HUES48 (cell line): Measurements from ENCODE around the gene CEP68.
A peak's percentile ranks its signal among the peaks of the same experiment; 100 is the strongest.

Experiments
- H3K27ac ChIP-seq: one replicate; pipeline ENCODE4 v1.7.0; 2013; ENCODE audit warnings: low read depth, low read length, inconsistent platforms
- H3K27me3 ChIP-seq: 2 replicates; pipeline ENCODE4 v1.6.1; 2013; ENCODE audit warnings: mild to moderate bottlenecking, low read length; ENCODE audit not compliant: control insufficient read depth, insufficient read depth
- H3K36me3 ChIP-seq: 2 replicates; pipeline ENCODE4 v1.6.1; 2013; ENCODE audit warnings: low read length; ENCODE audit not compliant: control insufficient read depth, insufficient read depth
- H3K4me1 ChIP-seq: 2 replicates; pipeline ENCODE4 v1.6.1; 2013; ENCODE audit warnings: mild to moderate bottlenecking, low read length; ENCODE audit not compliant: control insufficient read depth, insufficient read depth
- H3K4me3 ChIP-seq: 2 replicates; pipeline ENCODE4 v1.5.1; 2013; ENCODE audit warnings: mild to moderate bottlenecking, low read depth, low read length
- H3K9ac ChIP-seq: 2 replicates; pipeline ENCODE4 v1.6.1; 2013; ENCODE audit warnings: mild to moderate bottlenecking, low read depth, low read length, moderate library complexity
- H3K9me3 ChIP-seq: 2 replicates; pipeline ENCODE4 v1.6.1; 2013; ENCODE audit warnings: low read length; ENCODE audit not compliant: control insufficient read depth, insufficient read depth

CEP68 gene

GRCh38 chr2:65072181-65072970, 16.2 kb downstream of the CEP68 start:
- H3K36me3 ChIP-seq = peaks cover 73% of the 10 kb centered on the region
- H3K27me3 ChIP-seq = no peaks in the 10 kb centered on the region
- H3K9me3 ChIP-seq = no peaks in the 10 kb centered on the region
- no peak overlapping the region for H3K27ac ChIP-seq
- no peak overlapping the region for H3K4me3 ChIP-seq
- peaks cover 11% of the 10 kb centered on the region for H3K4me1 ChIP-seq
- H3K9ac ChIP-seq = no peak overlapping the region

GRCh38 chr2:65073879-65074565, 17.8 kb downstream of the CEP68 start:
- Histone ChIP-seq H3K9ac (no peak overlapping the region), H3K4me1 (peaks cover 22% of the 10 kb centered on the region), H3K36me3 (peaks cover 84% of the 10 kb centered on the region), H3K27me3 (no peaks in the 10 kb centered on the region), H3K27ac (no peak overlapping the region), H3K9me3 (no peaks in the 10 kb centered on the region), H3K4me3 (no peak overlapping the region)

GRCh38 chr2:65075176-65075575, 19.0 kb downstream of the CEP68 start:
- H3K4me1 ChIP-seq = peaks cover 22% of the 10 kb centered on the region
- no peak overlapping the region for H3K4me3 ChIP-seq
- H3K27me3 ChIP-seq = no peaks in the 10 kb centered on the region
- H3K9me3 ChIP-seq = no peaks in the 10 kb centered on the region
- no peak overlapping the region for H3K9ac ChIP-seq
- H3K27ac ChIP-seq = no peak overlapping the region
- H3K36me3 ChIP-seq = peaks cover 80% of the 10 kb centered on the region

GRCh38 chr2:65075605-65076344, 19.6 kb downstream of the CEP68 start:
- Histone ChIP-seq H3K9ac (no peak overlapping the region), H3K4me3 (no peak overlapping the region), H3K4me1 (peaks cover 22% of the 10 kb centered on the region), H3K9me3 (no peaks in the 10 kb centered on the region), H3K27ac (peak overlapping the region; percentile 13), H3K36me3 (peaks cover 75% of the 10 kb centered on the region), H3K27me3 (no peaks in the 10 kb centered on the region)

- no peak overlapping the region for H3K9ac ChIP-seq
- H3K36me3 ChIP-seq = peaks cover 72% of the 10 kb centered on the region
Observed at GRCh38 chr2:65076345-65076710, 20.1 kb downstream of the CEP68 start.

GRCh38 chr2:65077898-65078297, 21.7 kb downstream of the CEP68 start:
- Histone ChIP-seq H3K27ac (peak overlapping the region; percentile 70), H3K4me1 (peaks cover 22% of the 10 kb centered on the region), H3K27me3 (no peaks in the 10 kb centered on the region), H3K36me3 (peaks cover 70% of the 10 kb centered on the region), H3K9me3 (no peaks in the 10 kb centered on the region), H3K4me3 (no peak overlapping the region), H3K9ac (no peak overlapping the region)

More at GRCh38 chr2:65076345-65076710, 20.1 kb downstream of the CEP68 start:
- Histone ChIP-seq H3K4me3 (no peak overlapping the region), H3K4me1 (peaks cover 22% of the 10 kb centered on the region), H3K27me3 (no peaks in the 10 kb centered on the region), H3K27ac (no peak overlapping the region), H3K9me3 (no peaks in the 10 kb centered on the region)

GRCh38 chr2:65079017-65079416, 22.8 kb downstream of the CEP68 start:
- Histone ChIP-seq H3K27ac (no peak overlapping the region), H3K36me3 (peaks cover 70% of the 10 kb centered on the region), H3K4me3 (no peak overlapping the region), H3K9me3 (no peaks in the 10 kb centered on the region), H3K4me1 (peaks cover 22% of the 10 kb centered on the region), H3K27me3 (no peaks in the 10 kb centered on the region), H3K9ac (no peak overlapping the region)

- H3K4me3 ChIP-seq = no peak overlapping the region
- no peaks in the 10 kb centered on the region for H3K27me3 ChIP-seq
- no peaks in the 10 kb centered on the region for H3K9me3 ChIP-seq
- H3K36me3 ChIP-seq = peaks cover 70% of the 10 kb centered on the region
- no peak overlapping the region for H3K27ac ChIP-seq
- no peak overlapping the region for H3K9ac ChIP-seq
- H3K4me1 ChIP-seq = peaks cover 13% of the 10 kb centered on the region
Observed at GRCh38 chr2:65081232-65081685, 25.0 kb downstream of the CEP68 start.

GRCh38 chr2:65085148-65085547, 28.9 kb downstream of the CEP68 start:
- Histone ChIP-seq H3K4me3 (no peak overlapping the region), H3K9me3 (no peaks in the 10 kb centered on the region), H3K36me3 (peaks cover 80% of the 10 kb centered on the region), H3K9ac (no peak overlapping the region), H3K27ac (no peak overlapping the region), H3K4me1 (no peaks in the 10 kb centered on the region), H3K27me3 (no peaks in the 10 kb centered on the region)

- H3K4me1 ChIP-seq = no peaks in the 10 kb centered on the region
- no peak overlapping the region for H3K27ac ChIP-seq
- no peaks in the 10 kb centered on the region for H3K27me3 ChIP-seq
- H3K9me3 ChIP-seq = no peaks in the 10 kb centered on the region
- peaks cover 66% of the 10 kb centered on the region for H3K36me3 ChIP-seq
- no peak overlapping the region for H3K9ac ChIP-seq
- H3K4me3 ChIP-seq = no peak overlapping the region
Observed at GRCh38 chr2:65092791-65093190, 36.6 kb downstream of the CEP68 start.

- Histone ChIP-seq H3K4me3 (no peak overlapping the region), H3K27me3 (no peaks in the 10 kb centered on the region), H3K4me1 (no peaks in the 10 kb centered on the region), H3K27ac (no peak overlapping the region), H3K9me3 (no peaks in the 10 kb centered on the region), H3K36me3 (peaks cover 66% of the 10 kb centered on the region), H3K9ac (no peak overlapping the region)
Observed at GRCh38 chr2:65093211-65093610, 37.0 kb downstream of the CEP68 start.
